Activated naive CD8-positive, alpha-beta T cell treated with anti-CD3 and anti-CD28 coated beads, Interleukin-2, amount 10 ng/mL, durations not matched to agents 7 days and 5 days (primary cell): ENCODE results near the gene LAMA2. TPM values are rescaled to one million over a fixed set of nuclear protein-coding genes. Genes with fewer than 3 reads are reported as not detected.

Experiments used
- ATAC-seq: fragments of 150-1000 bp; cut with Tn5 transposase; one replicate; pipeline ENCODE4 v1.10.0; 2021; ENCODE audit warnings: low read depth, moderate library complexity
- POLR2A ChIA-PET: fragments of 350-600 bp; sonication (Branson Sonifier 250); formaldehyde crosslinking; loops from one replicate; lab custom pipeline; 2021; ENCODE audit warnings: antibody characterized with exemption; lab: Charles Lee
- DNase-seq: peaks from one replicate; pipeline ENCODE4 v3.0.0; 2021
- H3K27ac Mint-ChIP-seq: one replicate; pipeline ENCODE4 v1.8.0; 2022; ENCODE audit warnings: mild to moderate bottlenecking, mixed read lengths
- H3K27me3 Mint-ChIP-seq: one replicate; pipeline ENCODE4 v1.8.0; 2022; ENCODE audit warnings: mild to moderate bottlenecking, moderate library complexity, mixed read lengths
- H3K36me3 Mint-ChIP-seq: one replicate; pipeline ENCODE4 v1.8.0; 2021; ENCODE audit warnings: mild to moderate bottlenecking, mixed read lengths
- H3K4me1 Mint-ChIP-seq: one replicate; pipeline ENCODE4 v1.8.0; 2021; ENCODE audit warnings: mixed read lengths
- H3K4me3 Mint-ChIP-seq: one replicate; pipeline ENCODE4 v1.8.0; 2022; ENCODE audit warnings: mild to moderate bottlenecking, moderate library complexity, mixed read lengths
- H3K9me3 Mint-ChIP-seq: one replicate; pipeline ENCODE4 v1.8.0; 2021; ENCODE audit warnings: mixed read lengths
- total RNA-seq, 2 experiments: library from RNA; stranded (reverse); gene quantifications; one replicate each; pipeline ENCODE4 v1.2.3, GENCODE V29; 2021

The LAMA2 gene
- total RNA-seq, 2 experiments from 2014 or later = not detected

DNA sequence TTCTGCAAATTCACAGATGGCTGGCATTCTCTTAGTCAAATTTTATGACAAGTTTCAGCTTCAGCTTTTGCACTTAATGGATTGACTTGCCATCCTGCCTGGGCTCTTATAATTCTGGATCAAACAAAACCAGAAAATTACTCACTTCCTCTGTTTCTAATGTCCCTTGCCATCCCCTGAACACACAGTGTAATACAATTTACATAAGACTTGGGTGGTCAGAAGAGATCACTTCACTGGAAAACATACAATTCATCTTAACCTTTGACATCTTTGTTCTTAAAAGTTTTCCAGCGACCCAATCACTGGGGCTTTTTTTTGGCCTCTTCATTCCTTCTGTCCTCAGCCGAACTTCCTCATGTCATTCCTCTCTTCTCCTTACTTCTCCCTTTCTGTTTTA, 628.0 kb downstream of the LAMA2 start:
- no peaks in the 10 kb centered on the region for H3K9me3 Mint-ChIP-seq
- peaks cover 5% of the 10 kb centered on the region for H3K4me1 Mint-ChIP-seq
- H3K36me3 Mint-ChIP-seq = no peaks in the 10 kb centered on the region
- H3K4me3 Mint-ChIP-seq = no peak overlapping the region
- peak overlapping the region; percentile 15 for H3K27ac Mint-ChIP-seq
- ATAC-seq (no peak), DNase-seq (no peak)
- no peaks in the 10 kb centered on the region for H3K27me3 Mint-ChIP-seq
- POLR2A ChIA-PET = no interaction called here

DNA sequence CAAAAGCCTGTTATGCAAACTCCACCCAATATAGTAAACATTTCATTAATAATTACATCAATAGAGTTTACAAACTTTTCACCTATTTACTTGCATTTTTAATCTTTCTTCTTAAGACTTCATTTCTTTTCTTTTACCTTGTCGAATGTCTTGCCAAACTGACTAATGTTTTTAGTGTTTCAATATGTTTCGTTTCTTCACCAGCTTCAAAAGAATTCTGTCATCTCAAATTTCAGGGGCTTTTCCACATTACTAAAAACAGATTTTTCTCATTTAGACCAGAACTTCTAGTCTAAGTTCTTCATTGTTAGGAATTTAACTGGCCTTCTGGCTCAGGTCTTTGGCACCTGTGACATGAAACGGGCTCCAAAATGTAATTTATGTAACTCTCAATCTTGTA, 630.5 kb downstream of the LAMA2 start:
- ATAC-seq (no peak), DNase-seq (no peak)
- no peaks in the 10 kb centered on the region for H3K9me3 Mint-ChIP-seq
- POLR2A ChIA-PET = no interaction called here
- no peak overlapping the region for H3K27ac Mint-ChIP-seq
- no peak overlapping the region for H3K4me3 Mint-ChIP-seq
- no peaks in the 10 kb centered on the region for H3K36me3 Mint-ChIP-seq
- H3K4me1 Mint-ChIP-seq = peaks cover 5% of the 10 kb centered on the region
- no peaks in the 10 kb centered on the region for H3K27me3 Mint-ChIP-seq

DNA sequence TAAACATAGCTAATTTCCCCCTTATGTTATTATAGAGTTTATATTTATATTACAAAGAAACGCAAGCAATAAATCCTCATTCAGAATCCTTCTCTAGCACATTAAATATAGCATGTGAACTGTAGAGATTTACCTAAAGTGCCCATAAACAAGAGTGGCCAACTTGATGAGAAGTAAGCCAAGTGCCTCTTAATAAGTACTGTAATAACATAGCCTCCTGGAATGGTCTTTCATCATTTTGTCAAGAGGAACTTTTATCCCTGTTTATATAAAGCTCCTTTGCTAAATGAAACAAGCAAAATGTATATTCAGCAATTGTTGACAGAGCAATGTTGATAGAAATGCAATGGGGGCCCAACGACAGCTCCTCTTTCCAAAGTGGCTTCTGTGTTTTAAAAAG, 632.1 kb downstream of the LAMA2 start:
- peaks cover 5% of the 10 kb centered on the region for H3K4me1 Mint-ChIP-seq
- H3K27ac Mint-ChIP-seq = no peak overlapping the region
- no peak overlapping the region for H3K4me3 Mint-ChIP-seq
- no peak for DNase-seq
- no peaks in the 10 kb centered on the region for H3K9me3 Mint-ChIP-seq
- no peaks in the 10 kb centered on the region for H3K36me3 Mint-ChIP-seq
- ATAC-seq = no peak
- H3K27me3 Mint-ChIP-seq = no peaks in the 10 kb centered on the region
- POLR2A ChIA-PET = no interaction called here

DNA sequence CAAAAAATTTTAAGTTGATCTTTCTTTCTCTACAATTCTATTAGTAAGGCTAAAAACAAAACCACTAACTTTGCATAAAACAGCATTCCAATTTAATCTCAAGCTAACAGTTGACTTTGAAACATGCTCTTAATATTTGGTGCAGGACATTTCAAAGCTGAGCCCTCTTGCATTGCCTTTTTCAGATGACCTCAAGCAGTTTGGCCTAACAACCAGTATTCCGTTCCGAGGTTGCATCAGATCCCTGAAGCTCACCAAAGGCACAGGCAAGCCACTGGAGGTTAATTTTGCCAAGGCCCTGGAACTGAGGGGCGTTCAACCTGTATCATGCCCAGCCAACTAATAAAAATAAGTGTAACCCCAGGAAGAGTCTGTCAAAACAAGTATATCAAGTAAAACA, 633.1 kb downstream of the LAMA2 start:
- Mint-ChIP-seq H3K4me3 (no peak overlapping the region), H3K27me3 (no peaks in the 10 kb centered on the region), H3K9me3 (no peaks in the 10 kb centered on the region), H3K36me3 (no peaks in the 10 kb centered on the region), H3K27ac (no peak overlapping the region), H3K4me1 (peaks cover 2% of the 10 kb centered on the region)
- POLR2A ChIA-PET = no interaction called here
- no peak for ATAC-seq
- DNase-seq = no peak

DNA sequence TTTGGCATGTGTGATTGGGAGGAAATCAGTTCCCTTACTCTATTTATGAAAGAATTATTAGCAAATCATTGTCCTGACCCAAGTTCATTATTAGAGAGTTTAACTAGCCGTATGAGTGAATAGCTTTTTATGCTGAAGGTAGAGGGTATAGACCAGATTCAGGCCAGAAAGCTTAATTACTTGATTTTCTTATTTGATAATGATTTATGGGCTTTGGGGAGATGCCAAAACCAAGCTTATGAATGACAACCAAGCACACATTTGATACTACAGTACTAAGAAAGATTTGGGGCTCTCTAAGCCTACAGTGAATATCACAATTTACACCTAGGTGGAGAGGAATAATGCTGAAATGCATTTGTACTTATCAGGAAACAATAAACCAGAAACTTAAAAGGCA, 633.8 kb downstream of the LAMA2 start:
- Mint-ChIP-seq H3K27me3 (no peaks in the 10 kb centered on the region), H3K4me1 (no peaks in the 10 kb centered on the region), H3K36me3 (no peaks in the 10 kb centered on the region), H3K9me3 (no peaks in the 10 kb centered on the region), H3K27ac (no peak overlapping the region), H3K4me3 (no peak overlapping the region)
- ATAC-seq (no peak), DNase-seq (no peak)
- POLR2A ChIA-PET = no interaction called here

DNA sequence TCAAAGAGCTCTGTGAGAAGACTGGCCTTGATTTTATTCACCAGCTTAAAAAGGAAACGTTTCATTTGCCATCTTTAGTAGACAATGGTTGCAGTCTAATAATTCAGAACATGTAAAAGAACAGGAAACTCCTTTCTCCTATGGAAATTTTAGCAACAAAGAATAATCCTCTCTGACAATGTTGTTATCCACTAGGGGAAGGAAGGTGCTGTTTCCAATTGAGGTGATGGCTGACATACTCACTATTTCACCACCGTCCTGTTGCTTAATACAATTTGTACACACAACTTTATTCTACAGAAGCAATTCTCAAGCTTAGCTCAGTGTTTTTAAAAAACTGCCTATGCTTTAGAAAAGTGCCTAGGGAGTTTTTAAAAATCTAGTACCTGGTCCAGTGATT, 634.4 kb downstream of the LAMA2 start:
- no peak for DNase-seq
- H3K4me1 Mint-ChIP-seq = no peaks in the 10 kb centered on the region
- ATAC-seq = no peak
- H3K9me3 Mint-ChIP-seq = no peaks in the 10 kb centered on the region
- no peaks in the 10 kb centered on the region for H3K27me3 Mint-ChIP-seq
- H3K27ac Mint-ChIP-seq = no peak overlapping the region
- no peaks in the 10 kb centered on the region for H3K36me3 Mint-ChIP-seq
- POLR2A ChIA-PET = no interaction called here
- H3K4me3 Mint-ChIP-seq = no peak overlapping the region

DNA sequence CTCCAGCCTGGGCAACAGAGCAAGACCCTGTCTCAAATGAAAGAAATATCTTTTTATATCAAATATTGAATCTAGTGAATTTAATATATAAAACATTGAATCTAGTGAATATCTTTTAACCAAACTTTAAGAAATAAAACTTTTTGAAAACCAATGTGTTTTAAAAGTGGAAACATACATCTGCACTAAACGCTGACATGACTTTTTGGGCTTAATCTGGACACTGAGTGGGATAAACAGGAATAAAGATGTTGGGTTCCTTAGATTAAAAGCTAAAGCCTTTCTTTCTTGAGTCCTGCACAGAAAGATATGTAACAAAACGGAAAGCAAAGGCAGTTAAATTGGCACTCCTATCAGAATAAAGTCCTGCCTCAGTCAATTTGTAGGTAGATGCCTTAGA, 636.8 kb downstream of the LAMA2 start:
- DNase-seq (no peak), ATAC-seq (no peak)
- Mint-ChIP-seq H3K4me1 (no peaks in the 10 kb centered on the region), H3K9me3 (no peaks in the 10 kb centered on the region), H3K36me3 (no peaks in the 10 kb centered on the region), H3K4me3 (no peak overlapping the region), H3K27ac (no peak overlapping the region), H3K27me3 (no peaks in the 10 kb centered on the region)
- POLR2A ChIA-PET = no interaction called here

DNA sequence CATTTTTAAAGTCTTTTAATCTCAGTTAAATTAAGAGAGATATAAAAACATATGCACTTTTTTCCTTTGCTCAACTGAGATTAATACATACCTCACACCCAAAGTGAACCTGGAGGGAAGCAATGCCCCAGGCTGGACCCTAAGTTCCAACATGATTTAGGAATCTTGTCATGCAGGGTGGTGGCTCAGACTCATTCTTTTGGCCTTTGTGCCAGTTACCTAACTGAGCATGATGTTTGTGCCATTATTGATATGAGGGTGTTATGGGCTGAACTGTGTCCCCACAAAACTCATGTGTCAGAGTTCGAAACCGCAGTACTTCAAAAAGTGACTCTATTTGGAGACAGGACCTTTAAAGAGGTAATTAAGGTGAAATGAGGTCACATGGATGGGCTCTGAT, 639.0 kb downstream of the LAMA2 start:
- Mint-ChIP-seq H3K4me1 (no peaks in the 10 kb centered on the region), H3K9me3 (no peaks in the 10 kb centered on the region), H3K27me3 (no peaks in the 10 kb centered on the region), H3K4me3 (no peak overlapping the region), H3K27ac (no peak overlapping the region), H3K36me3 (no peaks in the 10 kb centered on the region)
- ATAC-seq (no peak), DNase-seq (no peak)
- POLR2A ChIA-PET = no interaction called here

DNA sequence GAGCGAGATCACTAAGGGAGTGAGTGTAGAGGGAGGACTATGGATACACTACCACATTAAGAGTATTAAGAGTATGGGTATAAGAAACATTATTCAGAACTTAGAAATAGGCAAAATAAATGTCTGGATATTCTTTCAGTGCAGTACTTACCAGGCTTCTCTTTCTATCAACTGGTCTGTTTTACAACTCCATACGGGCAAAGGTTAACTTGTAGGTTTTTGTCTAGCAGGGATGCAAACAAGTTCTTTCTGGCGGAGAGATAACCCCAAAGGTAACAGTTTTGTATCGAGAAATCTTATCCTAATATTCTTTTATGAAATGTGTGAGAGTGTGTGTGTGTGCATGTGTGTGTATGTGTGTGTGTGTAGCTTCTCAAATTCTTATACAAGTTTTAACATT, 640.9 kb downstream of the LAMA2 start:
- Mint-ChIP-seq H3K36me3 (no peaks in the 10 kb centered on the region), H3K4me3 (no peak overlapping the region), H3K27me3 (no peaks in the 10 kb centered on the region), H3K4me1 (no peaks in the 10 kb centered on the region), H3K27ac (no peak overlapping the region), H3K9me3 (no peaks in the 10 kb centered on the region)
- POLR2A ChIA-PET = no interaction called here
- DNase-seq (no peak), ATAC-seq (no peak)

DNA sequence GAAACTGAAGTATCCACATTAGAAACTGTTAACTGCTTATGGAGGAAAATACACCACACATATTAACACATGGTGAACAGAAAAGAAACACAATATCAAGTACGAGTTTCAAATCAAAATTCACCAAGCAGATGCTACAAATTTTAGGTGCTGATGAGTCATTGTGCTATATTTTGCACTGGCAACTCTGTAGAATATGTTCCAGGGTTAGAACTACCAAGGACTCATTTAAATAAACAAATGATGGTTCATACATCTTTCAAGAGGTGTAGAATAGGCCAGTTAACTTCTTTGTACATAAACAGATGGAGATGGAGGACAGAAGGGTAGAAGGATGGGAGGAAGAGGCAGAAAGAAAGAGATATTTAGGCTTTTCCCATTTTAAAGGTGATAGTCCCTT, 642.1 kb downstream of the LAMA2 start:
- Mint-ChIP-seq H3K27ac (no peak overlapping the region), H3K27me3 (no peaks in the 10 kb centered on the region), H3K4me3 (no peak overlapping the region), H3K9me3 (no peaks in the 10 kb centered on the region), H3K4me1 (no peaks in the 10 kb centered on the region), H3K36me3 (no peaks in the 10 kb centered on the region)
- POLR2A ChIA-PET = no interaction called here
- DNase-seq (no peak), ATAC-seq (no peak)

DNA sequence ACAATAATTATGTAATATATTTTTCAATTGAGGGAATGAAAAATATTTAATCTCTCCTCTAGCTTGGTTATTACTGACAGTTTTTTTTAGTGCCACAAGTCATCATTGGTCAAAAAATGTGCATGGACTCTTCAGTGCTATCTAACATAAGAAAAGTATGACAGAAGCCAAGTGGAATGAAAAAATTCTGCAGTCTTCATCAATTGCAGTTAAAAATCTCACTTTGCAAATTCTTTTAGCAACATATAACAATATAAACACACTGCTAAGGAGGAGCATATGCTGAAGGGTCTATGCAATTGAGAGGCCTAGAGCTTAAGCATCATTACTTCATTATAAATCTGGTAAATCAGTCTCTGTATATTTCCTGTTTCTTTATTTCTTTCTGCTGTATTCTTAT, 652.0 kb downstream of the LAMA2 start:
- Mint-ChIP-seq H3K27ac (no peak overlapping the region), H3K4me3 (no peak overlapping the region), H3K4me1 (no peaks in the 10 kb centered on the region), H3K27me3 (peaks cover 5% of the 10 kb centered on the region), H3K36me3 (no peaks in the 10 kb centered on the region), H3K9me3 (no peaks in the 10 kb centered on the region)
- no peak for DNase-seq
- POLR2A ChIA-PET = no interaction called here
- ATAC-seq = no peak

DNA sequence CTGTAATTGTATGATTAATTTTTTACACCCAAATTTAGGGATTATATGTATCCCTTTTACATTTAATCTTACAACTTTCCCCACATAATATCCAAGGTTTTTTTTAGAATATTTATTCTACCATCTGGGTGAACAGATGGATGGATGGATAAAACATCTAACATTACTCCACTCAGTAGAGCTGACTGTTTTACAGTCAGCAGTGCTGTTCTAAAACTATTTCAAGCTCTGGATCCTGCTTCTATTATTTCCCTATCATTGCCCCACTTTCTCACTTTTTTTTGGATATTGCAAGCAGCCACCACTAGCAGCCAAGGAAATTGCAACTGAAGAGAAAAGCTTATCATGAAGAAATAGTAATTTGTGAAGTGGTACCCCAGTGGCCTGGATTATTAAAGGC, 653.3 kb downstream of the LAMA2 start:
- ATAC-seq (no peak), DNase-seq (no peak)
- POLR2A ChIA-PET = no interaction called here
- Mint-ChIP-seq H3K9me3 (no peaks in the 10 kb centered on the region), H3K27me3 (no peaks in the 10 kb centered on the region), H3K4me3 (no peak overlapping the region), H3K27ac (no peak overlapping the region), H3K4me1 (no peaks in the 10 kb centered on the region), H3K36me3 (no peaks in the 10 kb centered on the region)

DNA sequence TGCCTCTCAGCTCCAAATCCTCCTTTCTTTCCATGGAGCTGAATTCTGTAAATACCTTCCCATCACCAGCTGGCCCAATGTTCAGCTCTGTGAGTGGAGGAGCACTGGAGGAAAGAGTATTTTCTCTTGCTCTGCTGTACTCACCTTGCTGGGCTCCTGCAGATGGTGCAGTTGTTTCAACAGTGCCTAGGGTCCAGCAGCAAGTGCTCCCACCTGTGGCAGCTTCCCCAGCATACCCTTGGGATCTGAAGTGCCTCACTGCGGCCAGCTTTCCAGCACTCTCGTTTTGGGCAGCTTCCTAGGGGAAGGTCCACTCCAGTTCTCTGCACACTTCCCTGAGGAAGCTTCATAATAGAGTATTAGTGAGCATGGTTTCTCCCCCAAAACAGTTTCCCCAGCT, 656.1 kb downstream of the LAMA2 start:
- DNase-seq (no peak), ATAC-seq (no peak)
- POLR2A ChIA-PET = no interaction called here

DNA sequence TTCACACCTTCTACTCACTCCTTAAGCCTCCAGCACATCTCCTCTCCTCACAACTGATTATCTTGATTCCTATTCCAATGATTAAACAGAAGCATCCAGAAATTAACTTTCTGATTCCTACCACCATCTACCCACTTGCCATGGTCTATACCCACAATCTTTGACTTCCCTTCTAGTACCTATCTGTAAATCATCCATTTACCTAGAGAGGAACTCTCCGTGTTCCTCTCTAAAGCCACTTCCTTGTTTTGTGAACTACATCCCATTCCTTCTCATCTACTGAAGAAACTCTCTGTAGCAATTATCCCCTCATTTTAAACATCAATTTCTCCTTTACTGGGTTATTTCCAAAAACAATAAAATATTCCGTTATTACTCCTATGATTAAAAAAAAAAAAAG, 659.8 kb downstream of the LAMA2 start:
- Mint-ChIP-seq H3K36me3 (peaks cover 4% of the 10 kb centered on the region), H3K4me3 (no peak overlapping the region), H3K9me3 (peaks cover 2% of the 10 kb centered on the region), H3K4me1 (no peaks in the 10 kb centered on the region), H3K27ac (no peak overlapping the region), H3K27me3 (no peaks in the 10 kb centered on the region)
- ATAC-seq (no peak), DNase-seq (no peak)
- POLR2A ChIA-PET = no interaction called here

More for the DNA sequence above, 656.1 kb downstream of the LAMA2 start:
- H3K9me3 Mint-ChIP-seq = no peaks in the 10 kb centered on the region
- H3K27ac Mint-ChIP-seq = no peak overlapping the region
- H3K4me1 Mint-ChIP-seq = no peaks in the 10 kb centered on the region
- H3K27me3 Mint-ChIP-seq = no peaks in the 10 kb centered on the region
- H3K36me3 Mint-ChIP-seq = peaks cover 1% of the 10 kb centered on the region
- no peak overlapping the region for H3K4me3 Mint-ChIP-seq

DNA sequence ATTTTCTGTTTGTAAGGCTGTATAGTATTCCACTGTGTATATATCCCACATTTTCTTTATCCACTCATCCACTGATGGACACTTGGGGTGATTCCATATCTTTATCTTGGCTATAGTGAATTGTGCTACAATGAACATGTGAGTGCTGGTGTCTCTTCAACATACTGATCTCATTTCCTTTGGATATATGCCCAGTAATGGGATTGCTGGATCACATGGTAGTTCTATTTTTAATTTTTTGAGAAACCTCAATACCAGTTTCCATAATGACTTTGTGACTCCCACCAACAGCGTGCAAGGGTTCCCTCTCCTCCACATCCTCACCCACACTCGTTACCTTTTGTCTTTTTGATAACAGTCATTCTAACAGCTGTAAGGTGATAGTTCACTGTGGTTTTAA, 661.0 kb downstream of the LAMA2 start:
- ATAC-seq = no peak
- Mint-ChIP-seq H3K9me3 (peaks cover 2% of the 10 kb centered on the region), H3K27ac (no peak overlapping the region), H3K4me1 (no peaks in the 10 kb centered on the region), H3K36me3 (peaks cover 4% of the 10 kb centered on the region), H3K27me3 (no peaks in the 10 kb centered on the region), H3K4me3 (no peak overlapping the region)
- POLR2A ChIA-PET = no interaction called here
- DNase-seq = no peak
